HepG2 (cell line): ENCODE data around the gene LIM2. TPM values are rescaled to one million over a fixed set of nuclear protein-coding genes. Genes with fewer than 3 reads are reported as not detected.

Source experiments
- HDAC6 ChIP-seq: fragments of 200-600 bp; sonication (generic); IDR thresholded peaks from 2 replicates; pipeline ENCODE4 v1.7.0; 2017; ENCODE audit warnings: mild to moderate bottlenecking, antibody characterized with exemption, low read length, low read depth
- HIVEP1 ChIP-seq: sonication (generic); formaldehyde crosslinking; IDR thresholded peaks from 2 replicates; pipeline ENCODE4 v1.4.0; 2020; ENCODE audit warnings: mild to moderate bottlenecking, missing genetic modification reagents
- HOXA5 ChIP-seq: sonication (generic); formaldehyde crosslinking; IDR thresholded peaks from 2 replicates; pipeline ENCODE4 v1.4.0; 2020; ENCODE audit warnings: missing genetic modification reagents
- KMT2A ChIP-seq: sonication (generic); formaldehyde crosslinking; IDR thresholded peaks from 2 replicates; pipeline ENCODE4 v1.4.0; 2020; ENCODE audit warnings: missing genetic modification reagents
- NFIB ChIP-seq: sonication (generic); formaldehyde crosslinking; IDR thresholded peaks from 2 replicates; pipeline ENCODE4 v1.9.0; 2021; ENCODE audit warnings: missing genetic modification reagents, mild to moderate bottlenecking, borderline replicate concordance
- NR2F1 ChIP-seq, 2 experiments: fragments of 450-650 bp in 1 of 2; formaldehyde crosslinking in 1 of 2; IDR thresholded peaks; 2 replicates each; pipeline versions ENCODE4 v1.5.0 to v1.6.1; 2016 to 2020; ENCODE audit warnings: mild to moderate bottlenecking in 1 of 2, missing compliant biosample characterization in 1 of 2, missing genetic modification reagents in 1 of 2, moderate library complexity in 1 of 2
- RAD51 ChIP-seq: fragments of 450-650 bp; IDR thresholded peaks from 2 replicates; pipeline ENCODE4 v1.6.1; 2016; ENCODE audit warnings: borderline replicate concordance
- SP2 ChIP-seq: sonication (generic); formaldehyde crosslinking; IDR thresholded peaks from 2 replicates; pipeline ENCODE4 v1.5.1; 2020; ENCODE audit warnings: mild to moderate bottlenecking, missing genetic modification reagents
- SSRP1 ChIP-seq: IDR thresholded peaks from 2 replicates; pipeline ENCODE4 v1.6.1; 2016; ENCODE audit warnings: control low read depth
- TCF12 ChIP-seq, 2 experiments: fragments of 450-650 bp in 1 of 2; sonication (generic) in 1 of 2; formaldehyde crosslinking in 1 of 2; IDR thresholded peaks; 2 replicates each; pipeline versions ENCODE4 v1.6.1 to v1.8.0; 2017 to 2022; ENCODE audit warnings: antibody characterized with exemption in 1 of 2, mild to moderate bottlenecking in 1 of 2, missing genetic modification reagents in 1 of 2, moderate library complexity in 1 of 2
- THRA ChIP-seq: sonication (generic); formaldehyde crosslinking; IDR thresholded peaks from 2 replicates; pipeline ENCODE4 v1.4.0; 2020; ENCODE audit warnings: missing genetic modification reagents, borderline replicate concordance
- ZBTB21 ChIP-seq: sonication (generic); formaldehyde crosslinking; IDR thresholded peaks from 2 replicates; pipeline ENCODE4 v1.4.0; 2020; ENCODE audit warnings: missing genetic modification reagents
- ZNF17 ChIP-seq: sonication (generic); formaldehyde crosslinking; IDR thresholded peaks from 2 replicates; pipeline ENCODE4 v1.5.0; 2020; ENCODE audit warnings: mild to moderate bottlenecking, missing genetic modification reagents
- ZNF513 ChIP-seq: sonication (generic); formaldehyde crosslinking; conservative IDR thresholded peaks from 2 replicates; pipeline ENCODE4 v1.5.0; 2020; ENCODE audit warnings: missing genetic modification reagents
- ZNF574 ChIP-seq: sonication (generic); formaldehyde crosslinking; IDR thresholded peaks from 2 replicates; pipeline ENCODE4 v1.4.0; 2020; ENCODE audit warnings: missing genetic modification reagents
- ZNF644 ChIP-seq: IDR thresholded peaks from 2 replicates; pipeline ENCODE4 v1.6.1; 2016; ENCODE audit warnings: low read depth
- ZNF674 ChIP-seq: sonication (generic); formaldehyde crosslinking; IDR thresholded peaks from 2 replicates; pipeline ENCODE4 v1.5.0; 2020; ENCODE audit warnings: low read depth, mild to moderate bottlenecking, missing genetic modification reagents
- ZSCAN21 ChIP-seq: sonication (generic); formaldehyde crosslinking; IDR thresholded peaks from 2 replicates; pipeline ENCODE4 v1.8.0; 2022; ENCODE audit warnings: mild to moderate bottlenecking, missing genetic modification reagents, moderate library complexity, borderline replicate concordance
- ZSCAN9 ChIP-seq: IDR thresholded peaks from 2 replicates; pipeline ENCODE4 v1.6.1; 2016; ENCODE audit warnings: borderline replicate concordance
- polyA plus RNA-seq, 8 experiments: library from polyadenylated mRNA; depleted of rRNA in 3 of 8; stranded (reverse) in 7 of 8; unstranded in 1 of 8; fragments of >200 nt; fragmentation: Illumina TruSeq in 4 of 8; extraction: Trizol in 4 of 8; gene quantifications; 2 replicates each; pipeline versions ENCODE4 v1.2.1 to v1.2.3, GENCODE V29; 2011 to 2016; ENCODE audit warnings: low read depth in 4 of 8, missing spikeins in 1 of 8, mixed read lengths in 1 of 8; ENCODE audit not compliant: insufficient read depth in 1 of 8
- total RNA-seq, 5 experiments: library from RNA; depleted of rRNA; stranded (reverse); fragments of >200 nt; fragmentation: Illumina TruSeq; extraction: Trizol; gene quantifications; 2 replicates each; pipeline ENCODE4 v1.2.3, GENCODE V29; 2016; ENCODE audit warnings: low read depth in 1 of 5
- TF ChIP-seq, protein P1 (sequence below): sonication (generic); formaldehyde crosslinking; IDR thresholded peaks from 2 replicates; pipeline ENCODE4 v1.4.0; 2020; ENCODE audit warnings: mild to moderate bottlenecking, missing genetic modification reagents, borderline replicate concordance
- TF ChIP-seq, protein P2 (sequence below): sonication (generic); formaldehyde crosslinking; IDR thresholded peaks from 2 replicates; pipeline ENCODE4 v1.4.0; 2020; ENCODE audit warnings: missing genetic modification reagents

The LIM2 gene
- total and polyA plus RNA-seq, 2 of the 13 experiments (the other 11 are each of a cell fraction or from before 2014, with no cell fraction given): 1.3 TPM; not detected in 1

DNA sequence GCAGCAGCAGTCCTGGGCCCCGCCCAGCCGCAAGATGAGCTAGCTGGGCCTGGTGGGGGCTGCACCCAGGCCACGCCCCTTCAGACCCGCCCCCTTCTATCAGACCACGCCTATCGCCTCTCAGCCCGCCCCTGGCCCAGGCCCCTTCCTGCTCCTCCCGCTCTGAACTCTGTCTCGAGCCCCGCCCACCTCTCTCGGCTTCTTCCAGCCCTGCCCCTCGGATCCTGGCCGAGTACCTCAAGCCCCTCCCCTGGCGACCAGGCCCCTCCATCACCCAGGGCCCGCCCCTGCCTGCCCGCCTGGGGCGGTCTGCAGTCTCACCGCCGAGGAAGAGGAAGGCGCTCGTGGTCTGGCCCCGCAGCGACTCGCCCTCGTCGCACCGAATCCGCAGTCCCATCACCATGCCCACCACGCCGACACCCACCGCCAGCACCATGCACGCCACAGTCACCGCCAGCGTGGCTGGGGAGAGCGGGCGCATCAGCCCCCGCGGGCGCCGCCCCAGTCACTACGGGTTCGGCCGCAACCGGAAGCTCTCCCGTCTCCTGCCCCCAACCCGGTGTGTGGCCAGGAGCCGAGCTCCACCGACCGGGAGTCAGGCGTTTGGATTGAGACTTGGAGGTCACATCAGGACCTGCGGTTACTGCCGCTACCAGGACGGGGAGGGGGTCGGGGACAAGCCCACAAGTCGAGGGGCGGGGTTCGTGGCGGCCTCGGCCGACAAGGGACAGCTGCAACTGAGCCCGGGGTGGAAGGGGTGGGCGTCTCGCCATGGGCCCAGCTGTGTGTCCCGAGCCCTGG lies 20.0 kb downstream of the LIM2 start (continued):
- TF ChIP-seq ZNF574 (CRISPR knock-in tag) (0 out of 2 replicates have a peak, but pooled peaks have one; percentile 19), ZBTB21 (CRISPR knock-in tag) (no peak), ZSCAN21 (CRISPR knock-in tag) (peak; percentile 86; the same call in 1 of the 2 replicates), SSRP1 (CRISPR knock-in tag) (no peak), NFIB (no peak), KMT2A (CRISPR knock-in tag) (no peak), ZNF513 (CRISPR knock-in tag) (no peak), ZNF644 (CRISPR knock-in tag) (no peak), THRA (CRISPR knock-in tag) (no peak), HIVEP1 (CRISPR knock-in tag) (no peak), RAD51 (no peak), HOXA5 (CRISPR knock-in tag) (no peak), ZSCAN9 (CRISPR knock-in tag) (no peak), ZNF17 (no peak), TCF12 (IDR thresholded peaks at IDR 0.05) (no peak), TCF12 (CRISPR knock-in tag; IDR thresholded peaks at IDR 0.05) (0 out of 2 replicates have a peak, but pooled peaks have one; percentile 36), SP2 (peak; percentile 52), ZNF674 (CRISPR knock-in tag) (no peak), NR2F1 (CRISPR knock-in tag; IDR thresholded peaks at IDR 0.05) (no peak), HDAC6 (no peak)
- TF ChIP-seq, protein P1, sequence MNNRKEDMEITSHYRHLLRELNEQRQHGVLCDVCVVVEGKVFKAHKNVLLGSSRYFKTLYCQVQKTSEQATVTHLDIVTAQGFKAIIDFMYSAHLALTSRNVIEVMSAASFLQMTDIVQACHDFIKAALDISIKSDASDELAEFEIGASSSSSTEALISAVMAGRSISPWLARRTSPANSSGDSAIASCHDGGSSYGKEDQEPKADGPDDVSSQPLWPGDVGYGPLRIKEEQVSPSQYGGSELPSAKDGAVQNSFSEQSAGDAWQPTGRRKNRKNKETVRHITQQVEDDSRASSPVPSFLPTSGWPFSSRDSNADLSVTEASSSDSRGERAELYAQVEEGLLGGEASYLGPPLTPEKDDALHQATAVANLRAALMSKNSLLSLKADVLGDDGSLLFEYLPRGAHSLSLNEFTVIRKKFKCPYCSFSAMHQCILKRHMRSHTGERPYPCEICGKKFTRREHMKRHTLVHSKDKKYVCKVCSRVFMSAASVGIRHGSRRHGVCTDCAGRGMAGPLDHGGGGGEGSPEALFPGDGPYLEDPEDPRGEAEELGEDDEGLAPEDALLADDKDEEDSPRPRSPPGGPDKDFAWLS (CRISPR knock-in tag): 0 out of 2 replicates have a peak, but pooled peaks have one; percentile 37
- TF ChIP-seq, protein P2, sequence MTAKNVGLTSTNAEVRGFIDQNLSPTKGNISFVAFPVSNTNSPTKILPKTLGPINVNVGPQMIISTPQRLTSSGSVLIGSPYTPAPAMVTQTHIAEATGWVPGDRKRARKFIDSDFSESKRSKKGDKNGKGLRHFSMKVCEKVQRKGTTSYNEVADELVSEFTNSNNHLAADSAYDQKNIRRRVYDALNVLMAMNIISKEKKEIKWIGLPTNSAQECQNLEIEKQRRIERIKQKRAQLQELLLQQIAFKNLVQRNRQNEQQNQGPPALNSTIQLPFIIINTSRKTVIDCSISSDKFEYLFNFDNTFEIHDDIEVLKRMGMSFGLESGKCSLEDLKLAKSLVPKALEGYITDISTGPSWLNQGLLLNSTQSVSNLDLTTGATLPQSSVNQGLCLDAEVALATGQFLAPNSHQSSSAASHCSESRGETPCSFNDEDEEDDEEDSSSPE (CRISPR knock-in tag): no peak; the same call in 1 of the 2 replicates
